GM12873 (cell line): ENCODE measurements around the gene RPH3AL.

Experiments
- TF ChIP-seq, protein P1 (sequence below): IDR thresholded peaks from 2 replicates; pipeline ENCODE4 v1.5.1; 2012; ENCODE audit warnings: low read depth, mild to moderate bottlenecking, moderate library complexity, low read length, control low read depth; ENCODE audit not compliant: insufficient read depth; ENCODE audit errors: missing control alignments

RPH3AL gene

DNA sequence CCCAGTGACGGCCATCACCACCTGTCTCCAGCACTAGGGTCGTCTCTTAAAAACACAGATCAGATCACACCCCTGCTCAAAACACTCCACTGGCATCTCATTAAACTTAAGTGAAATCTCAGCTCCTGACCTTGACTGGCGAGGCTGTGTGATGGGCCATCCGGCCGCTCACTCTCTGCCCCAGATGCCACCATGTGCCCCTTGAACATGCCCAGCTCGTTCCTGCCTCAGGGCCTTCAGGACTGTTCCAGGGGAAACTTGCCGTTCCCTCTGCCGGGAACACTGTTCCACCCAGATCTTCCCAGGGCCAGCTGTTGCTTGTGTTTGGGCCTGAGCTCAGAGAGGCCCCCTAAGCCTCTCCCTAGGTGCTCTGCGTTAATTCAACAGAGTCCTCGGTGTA is 39.4 kb downstream of the RPH3AL start:
- TF ChIP-seq, protein P1, sequence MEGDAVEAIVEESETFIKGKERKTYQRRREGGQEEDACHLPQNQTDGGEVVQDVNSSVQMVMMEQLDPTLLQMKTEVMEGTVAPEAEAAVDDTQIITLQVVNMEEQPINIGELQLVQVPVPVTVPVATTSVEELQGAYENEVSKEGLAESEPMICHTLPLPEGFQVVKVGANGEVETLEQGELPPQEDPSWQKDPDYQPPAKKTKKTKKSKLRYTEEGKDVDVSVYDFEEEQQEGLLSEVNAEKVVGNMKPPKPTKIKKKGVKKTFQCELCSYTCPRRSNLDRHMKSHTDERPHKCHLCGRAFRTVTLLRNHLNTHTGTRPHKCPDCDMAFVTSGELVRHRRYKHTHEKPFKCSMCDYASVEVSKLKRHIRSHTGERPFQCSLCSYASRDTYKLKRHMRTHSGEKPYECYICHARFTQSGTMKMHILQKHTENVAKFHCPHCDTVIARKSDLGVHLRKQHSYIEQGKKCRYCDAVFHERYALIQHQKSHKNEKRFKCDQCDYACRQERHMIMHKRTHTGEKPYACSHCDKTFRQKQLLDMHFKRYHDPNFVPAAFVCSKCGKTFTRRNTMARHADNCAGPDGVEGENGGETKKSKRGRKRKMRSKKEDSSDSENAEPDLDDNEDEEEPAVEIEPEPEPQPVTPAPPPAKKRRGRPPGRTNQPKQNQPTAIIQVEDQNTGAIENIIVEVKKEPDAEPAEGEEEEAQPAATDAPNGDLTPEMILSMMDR: no peak

DNA sequence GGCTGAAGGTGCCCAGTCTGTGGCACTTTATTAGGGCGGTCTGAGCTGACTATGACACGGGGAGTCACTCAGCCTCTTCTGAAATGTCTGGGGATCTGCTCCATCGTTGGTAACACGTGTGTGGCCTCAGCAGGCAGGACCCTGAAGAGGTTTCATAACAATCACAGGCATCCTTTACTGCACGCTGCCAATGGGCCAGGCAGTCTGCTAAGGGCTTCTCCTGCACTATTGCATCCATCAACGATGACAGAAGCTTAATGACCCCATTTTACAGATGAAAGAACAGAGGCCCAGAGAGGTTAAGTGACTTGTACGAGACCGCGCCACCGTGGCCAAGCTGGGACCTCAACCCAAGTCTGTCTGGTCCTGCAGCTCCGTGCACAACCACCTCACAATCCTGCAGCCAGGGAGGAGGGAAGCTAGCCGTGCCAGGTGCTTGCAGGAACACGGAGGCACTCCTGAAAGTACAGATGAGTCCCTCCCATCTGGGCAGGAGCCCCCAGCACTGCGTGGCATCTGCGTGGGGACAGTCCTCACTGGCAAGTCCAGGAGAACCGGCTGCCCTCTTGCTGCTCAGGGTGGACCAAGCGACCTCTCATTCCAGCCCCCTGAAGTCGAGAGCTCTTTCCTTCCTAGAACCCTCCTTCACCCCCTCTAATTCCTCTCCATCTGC is 40.0 kb downstream of the RPH3AL start:
- TF ChIP-seq, protein P1: no peak

DNA sequence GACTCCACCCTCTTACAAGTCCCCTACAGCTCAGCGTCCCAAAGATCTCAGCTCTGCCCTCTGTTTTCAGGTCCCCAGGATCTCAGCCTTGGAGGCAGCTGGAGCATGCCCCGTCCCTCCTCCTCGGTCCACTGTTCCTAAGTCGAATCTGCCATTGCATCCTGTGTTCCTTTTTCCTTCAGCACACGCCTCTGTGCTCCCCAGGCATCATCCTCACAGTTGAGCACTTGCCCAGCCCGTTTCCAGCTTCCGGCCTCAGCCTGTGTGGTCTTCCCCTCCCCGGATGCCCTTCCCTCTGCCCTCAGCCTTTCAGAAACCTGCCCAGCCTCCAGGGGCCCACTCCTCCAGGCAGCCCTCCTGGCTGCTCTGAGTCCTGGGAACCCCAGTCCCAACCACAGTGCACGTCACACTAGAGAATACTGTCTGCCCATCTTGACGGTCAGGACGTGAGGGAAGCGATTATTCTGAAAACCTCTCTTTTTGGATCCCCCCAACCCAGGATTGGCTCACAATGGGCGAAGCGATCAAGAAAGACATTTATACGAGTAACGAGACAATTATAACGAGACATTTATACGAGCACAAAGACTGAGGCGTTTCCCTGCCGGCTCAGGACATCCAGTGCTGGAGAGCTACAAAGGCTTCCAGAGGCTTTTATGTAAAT is 41.4 kb downstream of the RPH3AL start:
- TF ChIP-seq, protein P1: no peak

- TF ChIP-seq, protein P1: no peak
These were observed 42.2 kb downstream of the RPH3AL start for GRCh38 chr17:310111-311010.

GRCh38 chr17:309361-309888 is 43.2 kb downstream of the RPH3AL start:
- TF ChIP-seq, protein P1: peak; percentile 62

GRCh38 chr17:307741-308507 is 44.7 kb downstream of the RPH3AL start:
- TF ChIP-seq, protein P1: no peak
